NCI-H1436 treated with DMSO at 0.1 percent for 48 hours (cell line): ENCODE measurements around the gene GRB7.

ENCODE experiments used
- DNase-seq: peaks from one replicate; lab custom pipeline; 2025; lab: John Stamatoyannopoulos, UW

GRB7 gene

DNA sequence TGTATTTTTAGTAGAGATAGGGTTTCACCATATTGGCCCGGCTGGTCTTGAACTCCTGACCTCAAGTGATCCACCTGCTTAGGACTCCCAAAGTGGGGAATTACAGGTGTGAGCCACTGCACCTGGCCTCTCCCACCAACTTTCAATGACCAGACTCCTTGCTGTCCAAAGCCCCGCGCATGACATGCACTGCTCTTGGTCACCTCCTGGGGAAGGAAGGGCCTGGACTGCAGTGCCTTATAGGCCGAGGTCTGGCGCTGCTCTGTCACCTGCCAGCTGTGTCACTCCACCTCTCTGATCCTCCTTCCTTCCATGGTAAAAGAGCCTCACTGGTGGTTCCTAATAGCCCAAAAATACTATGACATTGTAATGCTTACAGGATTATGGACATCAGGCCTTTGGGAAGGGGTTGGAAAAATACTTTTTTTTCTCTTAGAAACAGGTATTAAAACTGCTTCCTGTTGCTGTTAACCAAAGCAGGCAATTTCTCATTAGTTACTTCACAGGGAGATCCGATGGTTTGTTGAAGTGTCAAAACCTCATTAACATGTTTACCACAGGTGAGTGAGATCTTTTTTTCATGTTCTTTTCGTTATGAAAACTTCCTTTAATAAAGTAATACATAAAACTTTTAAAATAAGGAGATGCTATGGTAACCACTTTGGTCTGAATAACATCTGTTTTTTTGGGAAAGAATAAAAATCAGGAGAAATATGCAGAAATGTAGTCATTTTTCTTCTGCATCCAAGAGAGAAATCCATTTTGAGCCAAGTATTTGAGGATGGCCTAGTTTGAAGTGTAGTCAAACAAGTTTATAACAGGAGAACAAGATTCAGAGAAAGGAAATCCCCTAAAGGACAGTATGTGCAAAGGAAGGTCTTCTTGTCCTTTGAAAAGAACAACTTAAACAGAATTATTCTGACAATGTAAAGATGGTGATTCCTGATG, 35.5 kb downstream of the GRB7 start:
- DNase-seq, result no peak

DNA sequence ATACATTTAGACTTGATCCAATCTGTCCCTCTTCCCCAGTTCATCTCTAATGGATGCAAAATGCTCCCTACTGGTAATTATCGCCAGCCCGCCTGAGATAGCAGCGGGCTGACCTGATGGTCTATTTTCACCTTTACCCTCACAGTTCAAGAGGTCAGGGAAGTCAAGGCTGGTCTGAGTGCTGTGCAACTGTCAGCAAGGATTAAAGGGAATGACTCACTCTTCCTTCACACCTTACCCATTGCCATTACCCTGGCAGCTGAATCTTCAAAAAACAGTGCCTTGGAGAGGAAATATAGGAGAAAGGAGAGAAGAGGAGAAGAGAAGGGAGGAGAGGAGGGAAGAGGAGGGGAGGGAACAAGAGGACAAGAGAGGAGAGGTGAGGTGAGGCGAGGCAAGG, 36.3 kb downstream of the GRB7 start:
- no peak for DNase-seq

DNA sequence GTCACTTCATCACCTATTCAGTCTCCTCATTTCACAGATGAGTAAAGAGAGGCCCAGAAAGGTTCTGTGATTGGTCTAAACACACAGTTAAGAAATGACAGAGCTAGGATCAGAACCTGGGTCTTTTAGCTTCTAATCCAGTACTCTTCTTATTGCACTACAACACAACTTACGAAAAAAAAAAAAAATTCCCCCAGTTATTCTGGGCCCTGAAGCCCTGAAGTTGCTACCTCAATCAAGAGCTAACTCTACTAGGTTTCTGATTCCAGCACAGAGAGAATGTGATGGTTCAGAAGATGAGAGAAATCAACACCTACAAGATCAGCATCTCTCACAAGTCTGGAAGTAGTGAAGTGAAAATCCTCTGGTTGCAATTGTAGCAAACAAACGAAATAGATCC, 37.3 kb downstream of the GRB7 start:
- DNase-seq, result no peak

DNA sequence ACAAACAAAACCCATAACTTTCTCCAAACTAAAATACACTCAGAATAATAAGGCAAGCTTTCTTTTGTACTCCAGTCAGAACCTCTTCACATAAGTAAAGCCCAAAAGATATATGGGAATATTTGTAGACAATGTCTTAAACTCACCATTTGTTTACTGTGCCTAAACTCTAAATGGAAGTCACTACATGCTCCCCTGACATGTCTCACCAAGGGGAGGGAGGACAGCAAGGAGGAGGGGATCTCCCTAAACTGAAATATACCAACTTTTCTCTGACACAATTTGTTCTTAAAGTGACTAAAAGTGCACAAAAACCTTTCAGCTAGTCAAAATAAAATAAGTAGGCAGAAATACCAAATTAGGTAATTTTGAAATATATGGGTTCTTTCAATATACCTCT, 38.5 kb downstream of the GRB7 start:
- DNase-seq, result no peak

DNA sequence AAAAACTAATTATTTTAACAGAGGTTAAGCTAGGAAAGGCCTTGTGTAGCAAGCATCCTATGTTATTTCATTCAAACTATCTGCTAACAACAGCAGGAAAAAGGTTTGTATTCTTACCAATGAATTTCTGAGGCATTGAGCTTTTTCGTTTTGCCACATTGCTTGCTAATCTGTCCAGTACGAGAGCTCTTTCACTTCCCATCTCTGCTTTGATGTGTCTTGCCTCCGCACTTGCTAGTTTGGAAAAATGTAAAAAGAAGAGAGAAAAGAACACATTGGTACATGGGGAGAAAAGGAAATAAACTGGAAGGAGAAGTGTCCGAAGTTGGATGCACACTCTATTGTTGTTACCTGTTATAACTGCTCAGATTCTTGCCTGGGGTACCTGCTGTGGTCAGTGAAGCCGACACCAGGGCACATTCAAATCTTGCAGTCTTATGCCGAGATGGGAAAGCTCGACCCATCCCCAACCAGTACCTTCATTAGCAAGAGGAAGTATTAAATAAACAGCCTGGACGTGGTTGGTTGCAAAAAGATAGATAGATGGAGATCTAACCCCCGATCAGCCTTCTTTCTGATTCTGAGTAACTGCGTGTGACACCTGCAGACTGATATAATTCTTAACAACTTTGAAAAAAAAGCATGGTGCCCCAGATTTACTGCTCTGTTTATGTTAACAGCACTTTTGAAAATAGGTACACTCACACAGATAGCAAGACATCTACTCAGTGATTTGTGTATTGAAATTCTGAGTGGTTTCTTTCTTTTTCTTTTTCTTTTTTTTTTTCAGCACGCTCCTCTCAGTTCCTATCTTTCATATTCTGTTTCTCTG, 40.0 kb downstream of the GRB7 start:
- no peak for DNase-seq

DNA sequence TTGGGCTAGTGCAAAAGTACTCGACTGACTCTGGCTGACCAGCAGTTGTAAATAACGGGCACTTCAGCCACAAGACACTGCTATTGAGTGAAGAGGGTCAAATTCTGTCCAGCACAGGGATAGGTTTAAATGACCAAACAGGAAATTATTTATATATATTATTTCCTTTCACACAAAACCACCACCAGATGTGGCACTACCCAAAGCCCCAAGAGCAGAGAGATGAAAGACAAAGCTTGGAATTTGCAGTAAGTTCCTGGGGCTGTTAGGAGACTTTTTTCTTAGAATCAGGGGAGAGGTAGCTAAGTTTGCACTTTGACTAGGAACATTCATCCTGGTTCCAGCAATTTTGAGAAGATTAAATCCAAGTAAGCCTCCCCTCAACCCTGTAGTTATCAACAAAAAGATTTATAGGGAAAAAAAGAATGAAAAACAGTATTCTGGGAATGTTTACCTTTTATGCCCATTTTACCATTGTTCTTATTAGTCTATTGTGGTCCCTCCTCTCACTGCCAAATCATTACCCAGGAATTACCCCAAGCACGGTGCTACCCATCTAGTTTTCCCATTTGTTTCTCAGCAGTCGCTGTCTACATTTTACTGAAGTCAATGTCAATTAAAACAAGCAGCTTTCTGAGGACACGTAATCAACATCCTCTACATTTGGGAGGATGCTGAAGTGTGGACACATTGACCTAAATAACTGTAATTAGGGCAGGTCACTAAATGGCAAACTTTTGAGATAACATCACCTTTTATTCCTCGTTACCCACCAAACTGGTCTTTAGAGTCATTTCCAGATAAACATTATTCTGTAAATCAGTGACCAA, 43.5 kb downstream of the GRB7 start:
- DNase-seq, result no peak

DNA sequence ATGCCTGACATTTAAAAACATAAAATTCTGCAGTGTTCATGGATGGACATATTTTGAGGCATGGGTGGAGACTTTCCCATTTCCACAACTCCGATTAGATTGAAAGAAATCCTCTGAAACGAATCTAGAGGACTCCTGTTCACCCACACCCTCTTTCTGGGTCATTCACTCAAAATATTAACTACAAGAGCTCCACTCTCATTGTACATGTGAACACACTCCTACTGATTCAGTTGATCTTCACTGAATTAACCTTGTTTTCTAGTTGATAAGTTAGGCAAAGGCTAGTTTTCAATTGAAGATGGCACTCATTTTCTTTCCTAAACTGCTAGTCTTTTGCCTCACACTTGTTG, 44.1 kb downstream of the GRB7 start:
- no peak for DNase-seq

DNA sequence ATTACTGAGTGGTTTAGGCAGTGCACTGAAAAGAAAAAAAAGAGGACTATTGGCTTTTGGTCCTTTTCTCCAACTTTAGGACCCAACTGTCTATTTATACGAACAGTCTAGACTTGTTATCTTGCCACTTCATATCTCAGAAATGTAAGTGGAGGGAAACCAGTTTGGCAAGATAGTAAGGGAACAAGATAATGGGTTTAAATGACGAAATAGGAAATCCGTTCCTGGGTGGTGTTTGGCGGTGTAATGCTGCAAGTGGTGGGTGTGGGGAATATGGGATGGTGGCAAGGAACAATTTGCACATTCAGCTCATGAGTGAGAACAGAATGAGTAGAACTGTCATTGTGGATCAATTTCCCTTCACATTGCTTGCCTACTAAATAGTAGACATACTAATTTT, 44.7 kb downstream of the GRB7 start:
- DNase-seq, result no peak

DNA sequence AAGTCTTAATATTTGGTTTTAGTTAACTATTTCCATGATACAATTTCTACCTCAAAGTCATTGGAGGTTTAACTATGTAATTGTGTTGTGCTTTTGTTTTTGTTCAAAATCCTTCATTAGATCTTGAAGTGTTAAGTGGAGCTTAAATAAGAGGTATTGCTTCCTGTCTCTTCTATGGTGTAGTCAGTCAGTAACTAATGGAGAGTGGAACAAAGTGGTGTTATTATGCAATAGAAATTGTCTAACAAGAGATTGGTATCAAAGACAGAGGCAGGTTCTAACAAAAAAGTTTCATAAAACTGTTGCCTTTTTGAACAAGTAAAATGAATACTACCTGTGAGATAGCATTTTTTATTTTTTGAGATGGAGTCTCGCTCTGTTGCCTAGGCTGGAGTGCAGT, 45.2 kb downstream of the GRB7 start:
- no peak for DNase-seq

DNA sequence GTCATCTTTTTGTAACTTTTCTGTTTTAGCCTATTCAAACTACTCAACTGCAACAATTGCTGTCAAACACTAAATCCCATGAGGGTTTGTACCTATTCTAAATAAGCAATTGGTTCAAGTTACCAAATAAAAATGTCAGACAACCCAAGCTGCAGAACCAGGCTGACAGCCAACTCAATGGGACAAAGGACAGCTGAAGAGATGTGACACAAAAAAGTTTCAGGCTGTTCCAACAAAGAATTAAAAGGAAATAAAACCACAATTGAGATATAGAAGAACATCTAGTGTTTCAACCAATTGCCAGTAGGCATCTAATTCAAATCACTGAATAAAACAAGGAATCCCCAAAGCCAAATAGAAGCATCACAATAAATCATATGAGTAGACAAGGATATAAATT, 49.3 kb downstream of the GRB7 start:
- peak; percentile 58 for DNase-seq

DNA sequence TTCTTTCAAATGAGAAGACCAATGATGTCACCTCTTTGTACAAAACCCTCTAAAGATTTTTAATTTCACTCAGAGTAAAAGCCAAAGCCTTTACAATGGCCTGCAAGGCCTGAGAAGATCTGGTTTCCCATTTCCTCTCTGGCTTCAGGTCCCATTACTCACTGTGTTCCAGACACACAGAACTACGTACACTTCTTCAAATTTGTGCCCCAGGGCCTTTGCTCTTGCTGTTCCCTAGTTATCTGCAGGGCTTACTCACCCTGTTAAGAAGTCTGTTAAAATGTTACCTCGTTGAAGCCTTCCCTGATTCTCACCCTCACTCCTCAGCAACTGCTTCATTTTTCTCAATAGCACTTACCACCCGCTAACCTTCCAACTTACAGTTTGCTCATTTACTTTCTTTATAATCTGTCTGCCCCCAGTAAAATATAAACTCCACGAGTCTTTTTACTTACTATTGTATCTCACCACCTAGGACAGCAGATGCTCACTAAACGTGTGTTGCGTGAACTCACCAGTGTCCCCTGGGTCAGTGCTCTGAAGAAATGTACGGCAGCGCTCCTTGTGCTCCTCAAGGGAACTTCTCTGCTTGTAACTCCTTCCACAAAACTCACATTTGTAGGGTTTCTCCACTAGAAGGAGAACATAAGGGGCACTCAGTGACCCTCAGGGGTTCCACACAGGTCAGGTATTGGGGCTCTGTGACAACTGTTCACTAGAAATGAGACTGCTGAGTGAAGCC, 50.2 kb downstream of the GRB7 start:
- DNase-seq, result no peak

DNA sequence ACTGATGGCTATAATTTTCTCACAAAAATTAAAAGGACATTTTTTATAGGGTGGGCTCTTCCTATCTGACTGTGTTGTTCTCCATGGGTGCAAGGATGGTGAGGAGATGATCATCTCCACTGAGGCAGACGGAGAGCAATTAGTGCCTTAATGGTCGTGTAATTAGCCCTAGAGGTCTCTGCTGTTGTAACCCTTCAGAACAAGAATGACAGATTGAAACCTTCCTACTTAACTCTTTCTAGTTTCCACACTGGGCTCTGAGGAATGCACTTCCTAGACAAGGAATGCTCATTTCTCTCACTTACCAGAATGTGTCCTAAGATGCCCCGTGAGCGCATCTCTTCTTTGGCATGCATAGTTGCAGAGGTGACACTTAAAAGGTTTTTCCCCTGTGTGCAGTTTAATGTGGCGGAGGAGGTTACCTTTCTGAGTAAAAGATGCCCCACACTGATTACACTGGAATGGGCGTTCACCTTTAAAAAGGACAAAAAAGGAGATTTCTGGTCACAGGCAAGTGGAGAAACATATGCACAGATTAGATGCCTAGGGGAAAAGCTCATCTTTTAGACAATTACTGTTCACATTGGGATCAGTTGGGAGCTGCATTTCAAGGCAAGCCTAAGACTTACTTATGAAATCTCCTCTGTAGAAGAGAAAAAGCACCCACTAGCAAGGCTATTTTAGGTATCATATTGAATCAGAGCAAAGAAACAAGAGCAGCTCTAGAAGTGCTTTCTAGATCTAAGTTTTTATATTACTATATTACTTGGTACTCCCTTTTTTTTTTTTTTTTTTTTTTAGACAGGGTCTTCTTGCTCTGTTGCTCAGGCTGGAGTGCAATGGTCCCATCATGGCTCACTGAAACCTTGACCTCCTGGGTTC, 53.6 kb downstream of the GRB7 start:
- no peak for DNase-seq

DNA sequence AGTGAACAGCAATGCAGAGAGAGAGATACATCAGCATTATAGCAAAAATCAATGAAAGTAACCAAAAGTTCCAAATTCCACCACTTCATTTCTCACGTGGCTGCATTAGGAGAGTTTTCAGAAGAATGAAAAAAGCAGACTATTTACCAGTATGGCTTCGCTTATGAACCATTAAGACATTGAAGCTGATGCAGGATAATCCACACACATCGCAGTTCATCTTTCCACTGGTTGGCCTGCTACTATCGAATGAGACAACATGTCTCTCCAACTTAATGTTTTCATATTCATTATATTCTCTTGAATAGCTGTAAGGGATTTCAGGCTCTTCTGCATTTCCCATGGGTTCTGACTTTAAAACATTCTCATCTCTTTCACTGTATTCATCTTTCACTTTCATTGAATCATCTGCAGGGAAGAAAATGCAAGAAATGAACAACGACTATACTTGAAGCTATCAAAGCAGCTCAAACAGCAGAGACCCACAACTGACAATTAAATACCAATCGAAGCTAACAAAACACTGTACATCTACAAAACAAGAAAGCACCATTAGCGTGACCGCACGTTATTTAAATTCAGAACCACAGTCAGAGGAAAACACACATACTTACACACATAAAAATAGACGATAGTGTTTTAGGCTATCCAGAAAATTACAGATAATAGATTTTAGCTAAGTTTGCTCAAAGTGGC, 54.9 kb downstream of the GRB7 start:
- DNase-seq, result no peak

DNA sequence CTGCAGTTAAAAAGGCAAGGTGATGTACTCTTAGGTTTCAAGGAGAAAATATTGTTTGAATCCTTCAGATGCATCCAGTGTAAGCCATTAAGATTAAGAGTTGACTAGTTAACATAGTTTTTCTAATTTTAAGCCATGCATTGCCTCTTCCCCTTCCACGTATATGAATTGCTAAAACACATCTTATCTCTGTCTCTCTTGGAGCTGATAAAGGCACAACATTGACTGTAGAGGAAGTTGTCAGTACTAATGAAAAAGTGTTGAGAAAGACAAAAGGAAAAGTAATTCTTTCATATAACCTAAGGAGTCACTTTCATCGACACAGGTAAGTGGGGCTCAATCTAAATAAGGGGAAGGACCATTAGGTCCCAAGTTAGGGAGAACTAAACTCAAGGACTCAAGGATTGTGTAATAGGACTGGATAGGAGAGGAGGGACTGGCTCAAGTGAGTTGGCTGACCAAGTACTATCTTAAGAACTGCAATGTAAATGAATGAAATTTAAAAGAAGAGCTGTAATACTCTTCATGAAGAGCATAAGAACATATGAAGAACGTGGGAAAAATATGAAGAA, 55.6 kb downstream of the GRB7 start:
- DNase-seq, result no peak

DNA sequence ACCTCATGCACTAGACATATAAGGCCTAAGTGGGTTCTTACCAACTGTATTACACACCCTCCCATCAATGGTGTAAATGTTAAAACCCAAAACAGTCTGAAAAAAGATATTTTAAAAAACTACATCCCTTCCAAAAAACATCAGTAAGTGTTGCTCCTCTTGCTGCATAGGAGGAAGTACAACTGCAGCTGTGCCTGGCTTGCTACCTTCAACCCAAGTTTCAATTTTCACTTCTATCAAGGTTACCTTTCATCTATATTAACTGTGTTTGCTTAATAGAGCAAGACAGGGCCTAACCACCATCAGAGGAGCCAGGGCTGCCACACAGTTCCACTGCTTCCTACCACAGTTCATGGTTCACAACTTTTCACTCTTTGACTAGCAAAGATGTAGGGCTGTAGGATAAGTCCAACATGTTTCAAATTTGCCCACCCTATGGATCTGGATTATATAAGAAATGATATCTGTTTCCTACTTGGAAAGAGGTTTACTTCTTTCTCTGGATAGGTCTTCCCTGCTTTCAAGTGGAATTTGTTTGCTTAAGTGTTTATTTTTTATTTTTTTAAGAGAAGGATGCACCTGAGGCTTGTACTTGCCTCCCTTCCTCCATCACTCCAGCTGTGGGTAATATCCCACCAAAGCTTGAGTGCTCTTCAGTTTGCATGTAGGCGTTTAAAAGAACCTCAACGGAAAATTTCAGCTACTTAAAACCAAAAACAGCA, 56.7 kb downstream of the GRB7 start:
- no peak for DNase-seq
